HUDEP-2 (cell line): Measurements from ENCODE around the gene KRTAP19-8.

Experiments used
- DNase-seq, 76 experiments: peaks; one replicate each; lab custom pipeline; 2025; ENCODE audit not compliant: unreplicated experiment in 76 of 76; lab: John Stamatoyannopoulos, UW

Gene KRTAP19-8, protein sequence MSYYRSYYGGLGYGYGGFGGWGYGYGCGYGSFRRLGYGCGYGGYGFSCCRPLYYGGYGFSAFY

DNA sequence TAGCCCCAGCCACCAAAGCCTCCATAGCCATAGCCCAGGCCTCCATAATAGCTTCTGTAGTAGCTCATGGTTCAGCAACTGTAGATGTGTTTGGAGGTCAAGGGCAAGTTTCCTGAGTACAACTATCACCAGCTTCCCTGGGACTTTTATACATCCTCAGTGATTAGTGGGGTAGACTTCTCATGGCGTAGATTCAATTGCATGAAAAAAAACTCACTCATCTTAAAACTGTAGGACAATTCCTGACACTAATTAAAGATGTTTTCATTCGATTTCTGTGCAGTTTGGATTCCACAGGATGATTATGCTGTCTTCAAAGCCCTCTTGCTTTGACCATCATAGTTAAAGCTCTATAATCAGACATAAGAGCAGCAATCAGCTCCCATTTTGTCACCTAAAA is at the start of gene KRTAP19-8:
TSS of gene KRTAP19-8 (minus strand) at position 101 of the 400 bp plus-strand sequence. CDS start at position 68, 33 bp downstream.
- no peak for DNase-seq

GRCh38 chr21:31087639-31088473 is 49.6 kb upstream of the KRTAP19-8 start:
- DNase-seq = no peak

DNA sequence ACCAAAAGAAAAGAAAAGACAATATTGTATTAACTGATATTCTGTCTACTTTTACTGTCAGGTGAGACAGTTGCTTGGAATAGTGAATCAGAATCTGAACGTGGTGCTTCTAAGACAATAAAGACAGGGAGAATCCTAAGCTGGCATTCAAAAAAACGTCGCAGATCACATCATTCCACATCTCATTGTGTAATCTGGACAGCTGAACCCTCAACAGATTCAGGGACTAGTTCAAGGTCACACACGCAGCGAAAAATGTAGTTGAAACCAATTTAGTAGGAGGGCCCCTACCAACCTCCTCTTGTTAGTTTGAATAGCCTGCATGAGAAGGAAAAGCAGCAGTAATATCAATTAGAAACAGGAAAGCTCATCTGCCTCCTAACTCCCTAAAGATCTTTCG is 46.4 kb upstream of the KRTAP19-8 start:
- DNase-seq = no peak

- DNase-seq = no peak
Observed at GRCh38 chr21:31078796-31079195, 40.5 kb upstream of the KRTAP19-8 start.

- DNase-seq = no peak
Observed at GRCh38 chr21:31078216-31078615, 39.9 kb upstream of the KRTAP19-8 start.

GRCh38 chr21:31075848-31076247 is 37.6 kb upstream of the KRTAP19-8 start:
- no peak for DNase-seq

- no peak for DNase-seq
Observed at GRCh38 chr21:31072533-31072932, 34.3 kb upstream of the KRTAP19-8 start.

DNA sequence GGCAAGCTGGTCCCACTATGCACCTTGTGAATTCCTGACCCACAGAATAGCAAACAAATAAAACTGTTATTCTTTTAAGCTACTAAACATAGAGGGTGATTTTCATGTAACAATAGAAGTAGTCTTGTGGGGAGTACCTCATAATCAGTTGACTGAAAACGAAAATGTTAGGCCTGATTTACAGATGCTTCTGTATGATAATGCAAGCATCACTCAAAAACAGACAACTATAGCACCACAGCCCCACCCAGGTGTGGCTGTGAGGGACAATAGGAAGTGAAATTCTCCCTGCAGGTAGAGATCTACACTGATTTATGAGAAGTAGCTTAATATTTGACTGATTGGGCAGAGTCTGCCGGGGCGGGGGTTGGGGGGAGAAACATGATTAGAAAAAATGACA is 26.5 kb upstream of the KRTAP19-8 start:
- no peak for DNase-seq

DNA sequence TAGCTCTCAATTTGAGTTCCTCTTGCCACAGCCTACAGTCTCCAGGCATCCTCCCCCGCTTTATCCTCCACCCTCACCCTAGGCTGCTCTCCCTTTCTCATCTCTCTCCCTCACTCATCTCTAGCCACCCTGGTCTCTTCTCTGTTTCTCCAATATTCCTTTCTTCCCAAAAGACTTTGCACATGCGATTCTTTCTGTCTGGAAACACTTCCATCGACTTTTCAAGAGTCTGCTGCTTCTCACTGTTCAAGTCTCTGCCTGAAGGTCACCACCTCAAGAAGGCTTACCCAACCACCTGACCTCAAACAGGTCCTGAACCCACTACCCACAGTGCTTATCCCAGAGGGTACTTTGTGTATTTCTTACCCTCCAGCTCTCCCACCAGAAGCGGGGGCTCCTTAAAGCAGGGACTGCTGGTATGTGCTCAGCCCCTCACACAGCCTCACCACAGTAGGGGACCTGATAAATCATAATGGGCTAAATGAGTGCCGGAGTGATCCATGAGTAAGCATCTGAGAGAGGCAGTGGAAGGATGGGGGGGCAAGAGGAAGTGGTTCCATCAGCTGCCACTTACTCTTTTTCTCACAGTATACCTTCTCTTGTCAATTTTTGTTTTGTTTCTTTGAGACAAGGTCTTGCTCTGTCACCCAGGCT is 14.3 kb upstream of the KRTAP19-8 start:
- no peak for DNase-seq

DNA sequence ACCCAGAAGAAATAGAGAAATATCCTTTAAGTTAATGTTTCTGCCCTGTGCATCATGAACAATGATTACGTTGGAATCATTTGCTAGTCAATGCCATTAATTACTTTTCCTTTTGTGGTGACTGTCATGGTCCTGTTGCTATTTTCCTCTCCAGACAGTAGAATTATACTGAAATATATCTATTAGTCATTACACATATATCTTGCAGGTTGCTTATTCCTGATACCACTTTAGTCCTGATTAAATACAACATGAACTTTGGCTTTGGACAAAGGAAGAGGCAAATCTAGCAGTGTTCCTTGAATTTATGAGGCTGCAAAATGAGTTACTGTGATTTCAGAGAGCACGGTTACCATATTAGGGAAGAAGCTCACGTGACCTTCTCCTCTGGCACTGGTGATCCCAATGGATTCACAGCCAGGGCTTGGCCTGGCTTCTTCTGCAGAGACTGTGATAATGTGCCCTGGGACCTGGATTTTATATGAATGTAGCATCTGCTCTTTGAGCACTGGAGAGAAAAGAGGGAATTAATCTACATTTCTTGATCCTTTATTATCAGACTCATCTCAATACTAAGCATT is 12.4 kb upstream of the KRTAP19-8 start:
- no peak for DNase-seq

- DNase-seq = no peak
Observed at GRCh38 chr21:31045841-31046240, 7.6 kb upstream of the KRTAP19-8 start.

DNA sequence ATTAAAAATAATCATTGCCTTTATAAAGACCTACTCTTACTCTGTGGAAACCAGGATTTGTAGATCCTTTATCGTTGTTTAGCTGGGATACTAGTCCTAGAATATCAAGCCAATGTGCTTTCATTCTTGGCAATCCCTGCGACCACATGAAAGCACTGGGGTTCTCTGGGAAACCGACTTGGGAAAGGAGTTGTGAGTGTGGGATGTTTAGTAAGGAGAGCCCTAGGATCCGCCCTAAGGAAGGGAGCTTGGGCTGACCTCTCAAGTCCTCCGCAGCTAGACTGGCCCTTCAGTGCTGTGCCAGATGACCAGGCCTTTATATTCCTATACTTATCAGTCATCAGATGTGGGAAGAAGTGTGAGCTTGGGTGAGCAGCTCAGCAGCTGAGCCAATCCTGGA is 5.2 kb upstream of the KRTAP19-8 start:
- no peak for DNase-seq

DNA sequence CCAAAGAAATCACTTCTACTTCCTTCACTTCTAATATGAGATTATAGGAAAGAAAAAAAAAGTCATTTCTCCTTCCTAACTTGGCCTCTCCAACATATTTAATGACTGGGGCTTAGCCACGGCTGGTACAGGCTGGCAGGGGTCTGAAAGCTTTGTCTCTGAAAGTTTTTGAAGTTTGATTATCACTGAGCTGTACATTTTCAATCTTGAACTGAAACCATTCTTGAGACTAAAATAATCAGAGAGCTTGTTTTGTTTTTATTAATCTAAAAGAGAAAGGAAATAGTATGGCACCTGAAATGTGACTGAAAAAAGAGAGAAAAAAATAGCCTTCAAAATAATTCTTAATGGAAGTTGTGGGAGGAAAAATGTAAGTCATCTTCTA is 3.8 kb upstream of the KRTAP19-8 start:
- DNase-seq = no peak

GRCh38 chr21:31041295-31042079 is 3.2 kb upstream of the KRTAP19-8 start:
- no peak for DNase-seq

- no peak for DNase-seq
Observed at GRCh38 chr21:31034378-31034777, 3.9 kb downstream of the KRTAP19-8 start.

DNA sequence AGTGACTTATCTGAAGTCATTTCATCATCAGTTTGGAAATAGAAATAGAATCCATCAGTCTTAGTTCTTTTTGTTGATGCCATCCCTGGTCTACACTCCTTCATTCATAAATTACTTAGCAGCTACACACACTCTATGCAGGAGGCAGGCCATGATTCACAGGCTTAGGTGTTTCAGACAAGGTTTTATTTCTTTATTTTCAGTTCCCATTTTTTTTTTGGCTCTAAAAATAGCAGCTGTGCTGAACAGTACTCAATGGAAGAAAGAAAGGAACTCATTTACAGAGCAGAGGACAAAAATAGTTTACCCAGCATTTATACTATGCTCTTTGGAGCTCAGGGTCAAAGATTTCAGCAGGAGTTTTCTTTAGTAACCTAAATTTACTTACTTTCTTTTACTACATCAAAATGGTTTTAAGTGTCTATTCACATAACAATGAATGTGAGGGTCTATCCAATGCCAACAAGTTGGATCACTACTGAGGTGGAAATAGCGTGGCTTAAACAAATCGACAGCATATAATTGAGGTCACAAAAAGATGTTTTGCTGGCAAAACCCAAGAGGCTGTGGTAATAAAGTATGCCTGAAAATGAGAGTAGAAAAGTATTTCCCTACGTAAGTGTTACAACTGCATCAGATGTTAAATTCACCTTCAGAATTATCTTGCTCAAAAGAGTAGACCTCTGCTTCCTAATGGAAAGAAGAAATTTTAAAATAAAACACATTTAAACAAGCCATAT is 7.7 kb downstream of the KRTAP19-8 start:
- no peak for DNase-seq

DNA sequence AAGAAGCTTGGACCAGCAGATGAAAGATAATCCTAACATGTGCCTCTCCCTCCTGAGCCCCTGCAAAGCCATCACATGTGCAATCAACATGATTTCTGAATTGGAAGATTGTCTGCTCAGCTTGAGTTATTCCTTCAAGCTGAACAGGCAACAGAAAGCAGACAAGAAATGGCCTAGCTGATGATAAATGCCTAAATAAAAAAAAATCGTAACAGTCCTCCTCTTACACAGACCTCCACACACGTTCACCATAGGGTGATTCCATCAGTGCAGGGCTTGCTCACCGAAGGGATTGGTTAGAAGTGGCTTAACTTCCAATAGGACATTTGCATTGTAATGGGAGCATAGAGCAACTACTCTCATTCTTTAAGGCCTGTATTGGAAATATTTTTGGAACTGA is 14.6 kb downstream of the KRTAP19-8 start:
- DNase-seq = no peak

GRCh38 chr21:31022306-31022705 is 16.0 kb downstream of the KRTAP19-8 start:
- no peak for DNase-seq

- no peak for DNase-seq
Observed at GRCh38 chr21:31018232-31018631, 20.0 kb downstream of the KRTAP19-8 start.

GRCh38 chr21:31014891-31015290 is 23.4 kb downstream of the KRTAP19-8 start:
- no peak for DNase-seq
